GM12801 (cell line): ENCODE results near the gene PPP2R2C.

Experiments
- TF ChIP-seq, protein P1 (sequence below): IDR thresholded peaks from one replicate; pipeline ENCODE4 v1.5.1; 2011; ENCODE audit warnings: control low read depth; ENCODE audit not compliant: insufficient read length; ENCODE audit errors: extremely low read depth

PPP2R2C gene

DNA sequence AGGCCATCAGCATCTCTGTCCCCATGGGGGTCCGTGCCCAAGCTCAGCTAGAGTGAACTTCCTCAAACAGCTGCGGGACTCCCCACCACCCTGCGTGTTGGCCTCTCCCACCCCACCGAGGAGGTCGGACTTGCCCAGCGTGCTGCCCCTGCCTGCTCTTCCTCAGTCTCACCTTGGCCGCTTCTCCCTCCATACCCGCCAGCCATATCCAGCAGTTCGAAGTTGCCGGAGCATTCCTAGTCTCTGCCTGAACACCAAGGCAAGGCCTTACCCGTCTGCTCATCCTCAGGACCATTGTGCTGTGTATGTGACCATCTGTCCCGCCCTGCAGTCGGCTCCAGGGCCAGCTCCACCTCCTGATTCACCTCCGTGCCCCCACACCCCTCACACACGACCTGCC, 118.3 kb downstream of the PPP2R2C start:
- TF ChIP-seq, protein P1, sequence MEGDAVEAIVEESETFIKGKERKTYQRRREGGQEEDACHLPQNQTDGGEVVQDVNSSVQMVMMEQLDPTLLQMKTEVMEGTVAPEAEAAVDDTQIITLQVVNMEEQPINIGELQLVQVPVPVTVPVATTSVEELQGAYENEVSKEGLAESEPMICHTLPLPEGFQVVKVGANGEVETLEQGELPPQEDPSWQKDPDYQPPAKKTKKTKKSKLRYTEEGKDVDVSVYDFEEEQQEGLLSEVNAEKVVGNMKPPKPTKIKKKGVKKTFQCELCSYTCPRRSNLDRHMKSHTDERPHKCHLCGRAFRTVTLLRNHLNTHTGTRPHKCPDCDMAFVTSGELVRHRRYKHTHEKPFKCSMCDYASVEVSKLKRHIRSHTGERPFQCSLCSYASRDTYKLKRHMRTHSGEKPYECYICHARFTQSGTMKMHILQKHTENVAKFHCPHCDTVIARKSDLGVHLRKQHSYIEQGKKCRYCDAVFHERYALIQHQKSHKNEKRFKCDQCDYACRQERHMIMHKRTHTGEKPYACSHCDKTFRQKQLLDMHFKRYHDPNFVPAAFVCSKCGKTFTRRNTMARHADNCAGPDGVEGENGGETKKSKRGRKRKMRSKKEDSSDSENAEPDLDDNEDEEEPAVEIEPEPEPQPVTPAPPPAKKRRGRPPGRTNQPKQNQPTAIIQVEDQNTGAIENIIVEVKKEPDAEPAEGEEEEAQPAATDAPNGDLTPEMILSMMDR: no peak

DNA sequence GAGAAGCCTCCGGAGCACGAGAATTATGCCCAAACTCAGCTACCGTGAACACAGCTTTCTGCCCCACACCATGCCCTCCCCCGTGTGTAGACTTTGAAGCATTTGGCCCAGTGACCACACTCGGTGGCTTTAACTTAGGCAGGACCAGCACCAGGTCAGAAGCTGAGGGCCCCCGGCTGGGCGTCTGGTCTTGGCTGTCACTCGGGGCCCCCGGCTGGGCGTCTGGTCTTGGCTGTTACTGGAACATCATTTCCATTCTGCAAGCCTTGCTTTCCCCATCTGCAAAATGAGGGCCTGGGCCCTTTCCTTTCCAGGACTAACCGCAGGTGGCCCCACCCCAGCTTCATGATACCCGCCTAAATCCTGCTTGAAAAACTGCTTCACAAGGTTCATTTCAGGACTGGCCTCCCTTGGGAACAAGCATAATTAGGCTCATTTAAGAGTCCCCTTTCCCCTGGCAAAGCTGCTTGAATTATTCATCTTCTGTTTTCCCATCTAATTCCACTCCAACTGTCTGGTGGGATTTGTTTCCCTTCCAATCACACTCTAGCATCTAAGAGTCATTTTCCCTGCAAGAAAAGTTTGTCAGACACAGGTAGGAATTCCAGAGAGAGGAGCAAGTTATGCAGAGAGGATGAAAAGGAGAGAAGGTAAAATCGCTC, 120.3 kb downstream of the PPP2R2C start:
- TF ChIP-seq, protein P1: no peak

DNA sequence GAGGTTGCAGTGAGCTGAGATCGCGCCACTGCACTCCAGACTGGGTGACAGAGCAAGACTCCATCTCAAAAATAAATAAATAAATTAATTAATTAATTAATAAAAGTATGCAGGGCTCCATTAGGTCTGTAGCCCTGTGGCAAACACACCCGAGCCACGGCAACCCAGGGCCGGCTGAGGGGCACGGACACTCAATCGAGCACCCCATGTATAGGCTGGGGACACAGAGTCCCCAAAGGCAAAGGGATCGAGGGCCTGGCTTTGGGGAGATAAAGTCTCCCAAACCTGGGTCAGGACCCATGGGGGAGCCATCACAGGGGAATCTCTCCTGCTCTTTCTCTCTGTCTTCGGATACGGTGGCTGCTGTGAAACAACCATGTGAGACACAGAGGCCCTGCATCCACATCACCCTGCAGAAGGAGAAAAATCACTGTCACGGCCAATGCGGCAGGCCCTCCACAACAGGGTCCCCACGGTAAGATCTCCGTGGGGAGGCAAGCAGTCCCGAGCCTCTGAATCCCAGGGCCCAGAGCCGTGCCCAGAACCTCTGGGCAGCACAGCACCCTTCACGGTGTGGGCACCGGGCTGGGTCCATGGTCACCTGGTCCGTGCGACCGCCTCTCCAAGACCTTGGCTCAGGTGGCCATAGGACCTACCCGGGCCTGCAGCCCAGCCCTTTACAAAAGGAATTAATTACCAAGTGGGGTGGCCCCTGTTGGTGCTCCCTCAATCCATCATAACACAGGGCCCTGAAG, 121.0 kb downstream of the PPP2R2C start:
- TF ChIP-seq, protein P1: no peak

DNA sequence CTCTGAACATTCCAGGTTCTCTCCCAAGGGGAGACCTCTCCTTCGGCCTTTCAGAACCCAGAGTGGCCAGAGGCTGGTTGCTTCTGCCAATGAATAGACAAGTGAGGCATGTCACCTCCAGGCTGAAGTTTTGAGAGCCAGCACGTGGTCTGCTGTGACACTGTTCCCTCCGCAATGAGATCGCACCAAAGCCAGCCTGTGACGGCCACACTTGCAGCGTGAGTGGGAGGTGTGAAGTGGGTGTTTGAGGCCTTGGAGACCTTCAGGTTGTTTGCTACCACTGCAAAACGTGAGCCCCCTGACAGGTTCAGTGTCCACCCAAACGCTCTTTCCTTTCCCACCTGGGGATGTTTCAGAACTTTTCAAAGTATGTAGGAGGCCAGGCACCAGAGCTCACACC, 121.8 kb downstream of the PPP2R2C start:
- TF ChIP-seq, protein P1: no peak

DNA sequence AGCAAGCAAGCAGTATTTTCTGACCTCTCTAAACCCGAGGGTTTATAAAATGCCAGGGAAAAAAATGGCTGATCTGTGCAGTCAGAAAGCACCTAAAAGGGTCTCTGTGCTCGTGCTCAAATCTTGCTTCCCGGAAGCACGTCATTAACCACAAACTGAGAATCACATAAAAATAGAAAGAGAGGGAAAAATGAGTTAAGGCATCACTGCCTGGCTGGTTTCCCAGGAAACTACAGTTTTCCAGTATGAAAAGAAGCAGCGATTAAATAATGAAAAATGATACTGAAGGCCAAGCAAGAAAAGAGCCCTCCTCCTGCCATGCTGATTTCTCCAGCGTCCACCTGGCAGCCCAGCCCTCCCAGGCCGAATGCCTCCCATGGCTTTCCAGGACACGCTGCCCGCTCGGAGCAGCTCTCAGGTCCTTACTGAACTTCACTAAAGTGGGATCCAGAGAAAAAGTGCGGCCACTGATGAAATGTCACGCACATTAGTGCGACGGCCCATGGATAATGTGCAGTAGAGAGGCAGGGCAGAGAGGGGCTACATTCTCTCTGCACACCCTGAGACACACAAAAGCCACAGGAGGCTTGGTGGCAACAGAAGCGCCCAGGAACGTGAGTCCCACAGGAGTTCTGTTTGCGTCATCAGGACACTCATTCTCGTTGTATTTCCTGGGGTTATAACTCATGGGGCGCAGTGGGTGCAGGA, 122.4 kb downstream of the PPP2R2C start:
- TF ChIP-seq, protein P1: no peak

DNA sequence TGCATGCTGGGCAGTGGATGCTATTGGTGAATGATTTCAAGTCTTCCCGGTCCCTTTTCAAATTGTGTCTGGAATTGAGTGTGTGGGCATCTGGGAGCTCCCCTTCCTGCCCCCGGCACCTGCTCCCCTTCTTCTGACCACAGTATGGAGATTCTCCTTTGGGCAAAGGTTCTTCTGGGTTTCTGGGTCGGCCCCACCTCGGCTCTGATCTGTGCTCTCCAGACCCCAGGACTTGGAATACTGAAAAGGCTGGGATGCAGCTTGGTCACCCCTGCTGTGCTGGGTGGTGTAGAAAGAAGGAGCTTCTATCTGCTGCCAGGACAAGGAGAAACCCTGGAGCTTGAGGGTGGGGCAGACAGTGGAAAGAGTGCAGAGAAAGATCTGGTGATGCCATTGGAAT, 124.0 kb downstream of the PPP2R2C start:
- TF ChIP-seq, protein P1: no peak

DNA sequence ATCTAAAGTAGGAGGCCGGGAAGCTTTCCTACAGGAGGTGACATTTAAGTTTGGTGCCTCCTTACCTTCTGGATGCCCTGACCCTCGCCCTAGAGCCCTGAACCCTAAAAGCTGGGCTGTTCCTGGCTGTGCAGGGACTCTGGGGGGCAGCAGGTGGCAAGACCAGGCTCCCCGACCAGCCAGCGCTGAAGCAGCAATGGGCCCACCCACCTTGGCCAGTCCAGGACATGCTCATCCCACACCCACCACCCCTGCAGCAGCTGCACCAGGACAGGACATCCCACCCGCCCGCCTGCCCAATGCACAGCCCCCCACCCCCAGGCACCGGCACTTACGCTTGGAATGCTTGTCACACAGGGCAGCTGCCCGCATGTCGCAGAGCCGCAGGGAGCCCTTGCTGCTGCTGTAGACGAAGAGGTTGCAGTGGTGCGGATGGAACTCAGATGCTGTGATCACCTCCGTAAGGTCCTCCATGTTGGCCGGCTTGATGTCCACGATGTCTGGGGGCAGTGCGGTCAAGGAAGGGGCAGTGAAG, 124.8 kb downstream of the PPP2R2C start:
- TF ChIP-seq, protein P1: no peak
